Measurements from ENCODE around the gene NHERF2. TPM values are rescaled to one million over a fixed set of nuclear protein-coding genes. Genes with fewer than 3 reads are reported as not detected.

NHERF2 gene
- total RNA-seq, 1 experiment from 2014 or later: 104 TPM

- H3K27ac ChIP-seq: no peak overlapping the region
- H4K20me1 ChIP-seq (ENCODE audit: insufficient read depth): no peaks in the 10 kb centered on the region
- no peak overlapping the region for H3K4me2 ChIP-seq
- H3K9me3 ChIP-seq (ENCODE audit: insufficient read depth, low read depth): no peaks in the 10 kb centered on the region
- TF ChIP-seq EZH2 (IDR thresholded peaks at IDR 0.05; ENCODE audit: low read depth): no peak
- TF ChIP-seq CTCF (conservative IDR thresholded peaks at IDR 0.05): no peak
- H3K4me1 ChIP-seq (replicated peaks; ENCODE audit: insufficient read depth): no peaks in the 10 kb centered on the region
- H2AFZ ChIP-seq: no peak overlapping the region
- CTCF ChIA-PET: no interaction called here
- no peak overlapping the region for H3K4me3 ChIP-seq
- POLR2A ChIA-PET (ENCODE audit: unreplicated experiment): no interaction called here
- 0 out of 2 replicates have a peak, but pooled peaks cover 3% of the 10 kb centered on the region for H3F3A ChIP-seq (ENCODE audit: insufficient read depth, low read depth)
- H3K9me2 ChIP-seq (ENCODE audit: insufficient read depth): no peaks in the 10 kb centered on the region
- no peaks in the 10 kb centered on the region for H3K36me3 ChIP-seq (ENCODE audit: low read depth)
- intact Hi-C loops (cut with micrococcal nuclease; ENCODE audit: unreplicated experiment): no loop called here
- BruUV-seq (replicated peaks): no TSS peak
- no peaks in the 10 kb centered on the region for H3K79me2 ChIP-seq (ENCODE audit: low read depth)
- DNase-seq: no peak
- no peaks in the 10 kb centered on the region for H3K27me3 ChIP-seq (ENCODE audit: insufficient read depth, low read depth)
Observed at GRCh38 chr16:2062801-2063200, 36.1 kb downstream of the NHERF2 start.

GRCh38 chr16:2063861-2064260, 37.2 kb downstream of the NHERF2 start:
- 0 out of 2 replicates have a peak, but pooled peaks cover 3% of the 10 kb centered on the region for H3F3A ChIP-seq (ENCODE audit: insufficient read depth, low read depth)
- H3K4me2 ChIP-seq: no peak overlapping the region
- H3K4me1 ChIP-seq (replicated peaks; ENCODE audit: insufficient read depth): no peaks in the 10 kb centered on the region
- no peaks in the 10 kb centered on the region for H3K9me2 ChIP-seq (ENCODE audit: insufficient read depth)
- no peak overlapping the region for H2AFZ ChIP-seq
- H3K9me3 ChIP-seq (ENCODE audit: insufficient read depth, low read depth): no peaks in the 10 kb centered on the region
- DNase-seq: no peak
- H3K79me2 ChIP-seq (ENCODE audit: low read depth): no peaks in the 10 kb centered on the region
- TF ChIP-seq CTCF (conservative IDR thresholded peaks at IDR 0.05): no peak
- TF ChIP-seq EZH2 (IDR thresholded peaks at IDR 0.05; ENCODE audit: low read depth): no peak
- H3K4me3 ChIP-seq: no peak overlapping the region
- intact Hi-C loops (cut with micrococcal nuclease; ENCODE audit: unreplicated experiment): no loop called here
- H3K36me3 ChIP-seq (ENCODE audit: low read depth): no peaks in the 10 kb centered on the region
- H3K27ac ChIP-seq: no peak overlapping the region
- POLR2A ChIA-PET (ENCODE audit: unreplicated experiment): interaction anchor here (0.6 kb wide), 1 partner anchor 79 kb away, joined by 11 read pairs; no protein-coding TSS in a partner anchor
- H4K20me1 ChIP-seq (ENCODE audit: insufficient read depth): no peaks in the 10 kb centered on the region
- CTCF ChIA-PET: no interaction called here
- no TSS peak for BruUV-seq (replicated peaks)
- H3K27me3 ChIP-seq (ENCODE audit: insufficient read depth, low read depth): no peaks in the 10 kb centered on the region

GRCh38 chr16:2064368-2064945, 37.8 kb downstream of the NHERF2 start:
- H4K20me1 ChIP-seq (ENCODE audit: insufficient read depth): no peaks in the 10 kb centered on the region
- 0 out of 2 replicates have a peak, but pooled peaks cover 3% of the 10 kb centered on the region for H3F3A ChIP-seq (ENCODE audit: insufficient read depth, low read depth)
- no peak overlapping the region for H3K4me3 ChIP-seq
- no peak for TF ChIP-seq EZH2 (IDR thresholded peaks at IDR 0.05; ENCODE audit: low read depth)
- TF ChIP-seq CTCF (conservative IDR thresholded peaks at IDR 0.05): no peak
- H3K4me1 ChIP-seq (replicated peaks; ENCODE audit: insufficient read depth): no peaks in the 10 kb centered on the region
- no TSS peak for BruUV-seq (replicated peaks)
- ChIA-PET POLR2A (ENCODE audit: unreplicated experiment) (interaction anchor here (0.6 kb wide), 1 partner anchor 78 kb away, joined by 11 read pairs; no protein-coding TSS in a partner anchor), CTCF (no interaction called here)
- intact Hi-C loops (cut with micrococcal nuclease; ENCODE audit: unreplicated experiment): no loop called here
- DNase-seq: no peak
- H2AFZ ChIP-seq: no peak overlapping the region
- no peaks in the 10 kb centered on the region for H3K9me2 ChIP-seq (ENCODE audit: insufficient read depth)
- H3K9me3 ChIP-seq (ENCODE audit: insufficient read depth, low read depth): no peaks in the 10 kb centered on the region
- H3K27me3 ChIP-seq (ENCODE audit: insufficient read depth, low read depth): no peaks in the 10 kb centered on the region
- no peaks in the 10 kb centered on the region for H3K36me3 ChIP-seq (ENCODE audit: low read depth)
- no peak overlapping the region for H3K4me2 ChIP-seq
- H3K27ac ChIP-seq: no peak overlapping the region
- H3K79me2 ChIP-seq (ENCODE audit: low read depth): no peaks in the 10 kb centered on the region

Data from PC-9 (cell line).